ENCODE measurements around the gene CTNND1.

CTNND1 gene

DNA sequence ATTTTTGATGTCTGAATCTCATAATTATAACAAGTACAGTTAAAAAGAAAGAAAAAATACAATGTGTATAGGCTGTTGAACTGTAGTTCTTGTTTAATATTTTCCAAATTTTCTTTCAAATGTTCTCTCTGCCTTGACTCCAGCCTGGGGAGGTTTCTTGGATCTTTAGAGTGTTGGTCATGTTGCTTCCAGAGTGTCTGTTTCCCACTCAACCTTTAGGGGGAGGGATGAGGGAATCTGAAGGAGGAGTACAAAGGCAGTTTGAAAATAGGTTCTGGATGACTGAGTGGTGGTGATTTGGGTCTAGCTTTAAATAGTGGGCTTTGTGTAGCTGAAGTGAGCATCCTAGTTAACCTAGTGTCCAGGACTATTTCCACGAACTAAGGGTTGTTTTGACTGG lies 2.0 kb downstream of the CTNND1 start:
- DNase-seq (ENCODE audit: low read depth in 2 of 2), result no peak

DNA sequence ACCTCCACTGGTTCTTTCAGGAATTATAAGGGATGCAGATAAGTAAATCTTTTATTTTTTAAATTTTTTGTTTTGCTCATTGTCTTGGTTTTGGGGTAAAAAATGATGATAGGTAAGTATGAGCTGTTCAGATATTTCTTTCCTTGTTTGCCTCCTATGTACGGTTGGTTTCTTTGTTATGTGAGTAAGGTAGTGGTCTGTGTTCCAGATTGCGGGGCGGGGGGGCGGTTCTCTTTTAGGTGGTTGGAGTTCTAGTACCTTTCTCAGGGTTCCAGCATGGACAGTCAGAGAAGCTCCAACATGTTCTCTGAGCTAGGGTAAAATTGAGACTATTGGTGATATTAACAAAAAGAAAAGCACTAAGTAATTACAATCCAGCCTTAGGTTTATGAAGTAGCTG lies 2.4 kb downstream of the CTNND1 start:
- no peak for DNase-seq (ENCODE audit: low read depth in 2 of 2)

DNA sequence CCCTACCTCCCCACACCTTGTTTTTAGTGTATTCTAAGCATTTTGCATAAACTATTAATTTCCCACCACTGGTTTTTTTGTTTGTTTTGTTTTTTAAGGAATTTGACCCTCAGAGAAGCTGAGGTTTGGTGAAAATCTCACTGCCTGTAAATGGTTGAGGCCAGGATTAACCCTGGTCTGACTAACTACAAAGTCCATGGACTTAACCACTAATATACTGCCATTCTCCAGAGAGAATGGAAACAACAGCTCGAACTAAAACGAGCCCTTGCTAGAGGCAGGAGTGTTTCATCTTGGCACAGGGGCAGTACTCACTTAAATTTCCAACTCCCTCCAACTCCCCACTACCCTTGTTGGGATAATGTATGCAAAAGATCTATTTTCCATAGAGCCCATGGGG lies 3.0 kb downstream of the CTNND1 start:
- no peak for DNase-seq (ENCODE audit: low read depth in 2 of 2)

DNA sequence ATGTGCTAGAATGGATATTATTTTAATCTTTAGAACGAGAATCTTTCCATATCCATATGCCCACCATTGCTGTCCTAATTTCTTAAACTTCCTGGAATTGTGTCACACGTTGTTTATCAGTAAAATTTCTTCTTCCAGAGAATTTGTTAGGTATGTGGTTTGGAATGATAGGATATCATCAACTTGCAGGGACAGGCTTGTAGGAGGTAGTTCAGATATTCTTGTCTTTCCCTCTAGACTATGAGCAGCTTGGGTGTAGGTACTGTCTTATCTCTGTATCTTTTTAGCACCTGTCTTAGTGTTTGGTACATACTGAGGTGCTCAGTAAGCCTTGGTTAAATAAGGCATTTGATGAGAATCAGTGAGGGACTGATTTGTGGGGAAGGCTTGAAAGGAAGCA lies 3.4 kb downstream of the CTNND1 start:
- DNase-seq (ENCODE audit: low read depth in 2 of 2), result no peak

DNA sequence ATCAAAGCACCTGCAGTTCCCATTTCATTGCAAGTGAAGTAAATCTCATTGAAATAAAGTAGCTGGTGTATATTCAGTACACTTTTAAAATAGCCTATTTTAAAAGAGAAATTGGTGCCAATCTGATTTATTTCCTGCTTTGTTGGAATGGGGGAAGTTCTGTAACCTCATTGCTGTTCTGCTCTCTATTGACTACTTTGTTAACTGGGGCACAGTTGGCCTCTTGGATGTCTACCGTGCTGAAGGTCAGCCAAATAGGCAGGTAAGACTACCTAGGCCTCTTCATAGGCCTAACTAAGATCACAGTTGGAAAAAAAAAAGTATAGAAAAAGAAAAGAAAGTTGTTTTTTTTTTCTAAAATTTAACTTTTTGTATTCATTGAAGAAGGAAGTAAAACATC lies 9.2 kb downstream of the CTNND1 start:
- DNase-seq (ENCODE audit: low read depth in 2 of 2), result no peak

DNA sequence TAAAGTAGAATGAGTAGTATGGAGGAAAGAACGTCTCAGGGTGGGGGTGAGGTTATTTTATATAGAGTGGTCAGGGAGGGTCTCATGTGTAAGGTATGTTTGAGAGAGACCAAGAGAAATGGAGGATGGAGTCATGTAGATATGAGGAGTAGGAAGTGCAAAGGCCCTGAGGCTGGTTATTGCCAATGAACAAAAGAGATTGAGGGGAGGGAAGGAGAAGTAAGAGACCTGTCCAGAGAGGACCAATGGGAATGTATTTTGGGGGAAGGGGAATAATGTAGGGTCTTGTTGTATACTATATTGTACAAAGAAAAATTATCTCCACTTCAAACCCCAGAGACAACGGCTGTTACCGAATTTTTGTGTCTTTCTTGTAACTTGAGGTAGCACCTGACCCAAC lies 9.8 kb downstream of the CTNND1 start:
- no peak for DNase-seq (ENCODE audit: low read depth in 2 of 2)

DNA sequence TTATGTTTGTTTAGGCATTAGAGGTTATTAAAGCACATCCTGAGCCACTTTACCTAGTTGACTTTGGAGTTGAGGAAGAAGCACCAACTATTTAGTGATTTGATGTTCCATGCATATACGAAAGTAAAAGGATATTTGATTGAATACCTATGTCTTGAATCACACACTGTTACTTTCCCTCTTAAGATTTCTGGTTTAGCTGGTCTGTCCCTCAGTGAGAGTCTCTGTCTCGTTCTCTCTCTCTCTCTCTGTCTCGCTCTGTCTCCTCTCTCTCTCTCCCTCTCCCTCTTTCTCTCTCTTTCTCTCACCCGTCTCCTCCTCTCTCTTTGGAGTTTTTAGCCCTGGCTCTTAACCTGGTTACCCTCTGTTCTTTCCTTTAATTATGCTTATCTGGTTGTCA lies 11.0 kb downstream of the CTNND1 start:
- no peak for DNase-seq (ENCODE audit: low read depth in 2 of 2)

DNA sequence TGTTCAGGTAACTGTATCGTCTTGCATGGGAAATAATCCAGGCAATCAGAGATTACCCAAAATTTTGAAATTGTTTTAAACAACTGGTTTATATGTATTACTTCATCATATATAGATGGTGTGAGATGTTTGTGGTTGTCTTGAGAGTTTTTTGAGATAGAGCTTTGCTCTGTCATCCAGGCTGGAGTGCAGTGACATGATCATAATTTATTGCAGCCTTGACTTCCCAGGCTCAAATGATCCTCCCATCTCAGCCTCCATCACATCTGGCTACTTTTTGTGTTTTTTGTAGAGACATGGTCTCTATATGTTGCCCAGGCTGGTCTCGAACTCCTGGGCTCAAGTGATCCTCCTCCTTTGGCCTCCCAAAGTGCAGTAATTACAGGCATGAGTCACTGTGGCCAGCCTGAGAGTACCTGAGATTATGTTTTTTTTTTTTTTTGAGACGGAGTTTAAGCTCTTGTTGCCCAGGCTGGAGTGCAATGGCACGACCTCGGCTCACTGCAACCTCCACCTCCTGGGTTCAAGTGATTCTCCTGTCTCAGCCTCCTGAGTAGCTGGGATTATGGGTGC lies 11.5 kb downstream of the CTNND1 start:
- DNase-seq (ENCODE audit: low read depth in 2 of 2), result no peak

DNA sequence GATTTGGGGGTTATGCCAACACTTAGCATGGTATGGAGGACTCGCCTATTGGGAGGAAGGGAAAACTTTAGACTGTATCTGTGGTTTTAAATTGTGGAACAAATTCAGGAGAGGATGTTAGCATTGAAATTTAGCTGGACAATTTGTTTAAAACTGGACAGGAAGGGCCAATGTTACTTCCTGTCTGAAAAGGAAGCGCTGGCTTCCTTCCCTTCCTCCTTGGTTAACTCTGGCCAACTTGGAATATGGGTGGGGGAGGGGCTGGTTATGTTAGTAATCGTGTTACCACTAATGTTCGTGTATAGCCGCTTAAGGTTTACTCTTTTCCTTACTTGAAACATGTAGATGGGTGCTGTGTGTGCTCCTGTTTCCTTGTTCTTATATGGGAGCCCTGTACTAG lies 13.9 kb downstream of the CTNND1 start:
- no peak for DNase-seq (ENCODE audit: low read depth in 2 of 2)

DNA sequence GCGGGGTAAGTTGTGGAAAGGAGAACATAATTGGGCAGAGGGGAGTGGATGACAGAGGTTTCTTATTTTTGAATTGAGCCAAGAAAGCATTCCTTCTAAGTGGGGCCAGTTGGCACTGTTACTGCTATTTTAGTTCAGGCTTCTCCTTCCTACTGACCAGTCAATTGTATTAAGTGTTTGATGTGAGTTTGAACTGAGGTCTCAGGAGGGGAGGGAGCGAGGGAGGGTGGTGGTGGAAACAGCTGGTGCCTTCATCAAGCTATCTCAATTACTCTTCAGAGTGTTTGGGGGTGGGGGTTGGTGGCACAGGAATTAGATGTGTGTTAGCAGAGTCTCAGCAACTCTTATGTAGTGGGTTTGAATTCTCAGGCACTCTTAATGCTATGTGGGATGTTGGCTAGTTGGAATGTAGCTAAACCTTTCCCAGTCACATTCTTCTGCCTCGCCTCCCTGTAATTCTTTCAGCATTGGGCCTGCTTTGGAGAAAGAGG lies 14.5 kb downstream of the CTNND1 start:
- DNase-seq (ENCODE audit: low read depth in 2 of 2), result no peak

DNA sequence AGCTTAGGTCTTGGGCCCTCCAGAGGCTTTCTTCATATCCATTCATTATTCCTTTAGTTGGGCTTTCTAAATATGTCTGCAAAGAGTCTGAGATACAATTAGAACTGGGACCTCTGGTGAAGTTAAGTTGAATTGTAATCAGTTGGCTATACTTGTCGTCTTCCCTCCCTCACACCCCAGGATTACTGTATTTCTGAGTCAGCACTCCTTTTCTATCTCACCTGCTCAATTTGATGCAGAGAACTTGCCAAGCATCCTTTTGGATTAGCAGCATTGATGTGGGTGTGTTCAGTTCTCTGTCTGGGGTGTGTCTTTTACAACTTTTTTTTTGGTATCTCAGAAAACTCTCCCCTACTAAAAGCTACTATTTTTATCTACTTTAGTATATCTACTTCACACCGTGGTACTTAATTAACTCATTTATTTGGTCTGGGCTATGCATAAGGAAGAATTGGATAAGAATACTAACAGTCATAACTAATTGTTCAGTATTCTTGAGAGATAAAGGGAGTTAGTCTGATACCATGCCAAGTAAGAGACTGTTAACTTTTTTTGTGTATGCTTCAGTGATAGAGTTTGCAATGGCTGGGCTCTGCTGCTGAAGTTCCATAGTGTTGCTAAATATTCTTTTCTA lies 15.1 kb downstream of the CTNND1 start:
- no peak for DNase-seq (ENCODE audit: low read depth in 2 of 2)

DNA sequence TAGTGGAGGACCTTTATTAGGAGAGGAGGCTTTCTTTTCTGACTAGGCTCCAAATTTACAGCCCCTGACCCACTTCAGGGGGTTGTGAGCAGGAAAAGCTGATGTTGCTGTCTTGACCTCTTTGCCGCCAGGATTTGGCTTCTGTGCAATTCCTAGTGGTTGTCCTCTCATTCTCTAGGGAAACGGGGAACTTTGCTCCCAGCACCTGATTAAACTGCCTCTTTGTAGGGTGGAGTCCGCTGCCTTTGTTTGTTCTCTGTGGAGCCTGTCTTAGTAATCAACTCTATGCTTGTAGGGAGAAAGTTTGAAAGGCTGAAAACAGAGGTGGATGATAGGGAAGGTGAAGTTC lies 16.3 kb downstream of the CTNND1 start:
- no peak for DNase-seq (ENCODE audit: low read depth in 2 of 2)

DNA sequence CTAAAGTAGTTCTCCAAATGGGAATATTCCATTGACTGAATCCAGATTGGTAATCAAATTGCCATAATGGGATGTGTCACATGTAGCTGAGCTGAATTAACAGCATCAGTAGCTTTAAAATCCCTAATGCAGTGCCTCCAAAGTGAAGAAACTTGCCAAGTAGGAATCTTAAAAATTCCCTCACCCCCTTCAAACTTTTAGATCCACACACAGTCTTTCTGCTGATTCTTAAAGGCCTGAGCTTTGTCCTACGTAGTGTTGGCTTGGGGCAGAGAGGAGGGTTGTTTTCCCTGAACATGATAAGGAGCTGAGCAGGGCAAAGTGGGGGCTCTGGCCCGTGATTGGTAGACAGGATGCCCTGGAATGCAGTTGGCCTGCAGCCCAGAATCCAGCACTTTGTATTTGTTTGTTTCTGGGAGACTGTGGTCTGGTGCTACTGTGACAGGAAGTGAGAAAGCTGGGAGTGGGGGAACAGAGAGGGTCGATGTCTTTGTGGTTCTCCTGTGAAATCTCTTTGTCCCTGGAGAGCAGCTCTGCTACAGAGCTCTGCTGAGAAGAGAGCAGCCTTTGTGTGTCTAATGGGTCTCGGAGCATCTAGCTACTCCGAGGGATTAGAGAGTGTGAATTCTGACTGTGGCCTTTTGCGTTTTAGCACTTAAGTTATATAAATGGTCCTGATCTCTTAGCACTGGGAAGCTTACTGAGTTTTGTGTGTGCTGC lies 16.9 kb downstream of the CTNND1 start:
- no peak for DNase-seq (ENCODE audit: low read depth in 2 of 2)

DNA sequence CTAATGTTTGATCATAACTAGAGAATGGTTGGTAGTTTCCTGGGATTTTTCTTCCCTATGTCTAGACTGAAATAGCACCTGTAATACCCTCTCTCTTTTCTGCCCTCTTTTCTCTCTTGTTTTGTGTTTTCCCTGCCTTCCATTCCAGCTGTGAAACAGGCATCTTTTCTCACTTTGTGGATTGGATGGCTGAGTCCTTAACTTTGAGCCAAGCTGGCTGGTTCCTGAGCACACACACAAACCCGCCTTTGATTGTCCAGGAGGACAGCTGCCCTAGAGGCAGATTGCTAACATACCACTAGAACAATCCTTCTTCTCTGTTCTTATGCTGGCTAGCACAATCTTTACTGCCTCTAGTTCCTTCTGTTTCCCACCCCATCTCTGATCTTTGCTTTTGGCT lies 17.7 kb downstream of the CTNND1 start:
- DNase-seq (ENCODE audit: low read depth in 2 of 2), result no peak

DNA sequence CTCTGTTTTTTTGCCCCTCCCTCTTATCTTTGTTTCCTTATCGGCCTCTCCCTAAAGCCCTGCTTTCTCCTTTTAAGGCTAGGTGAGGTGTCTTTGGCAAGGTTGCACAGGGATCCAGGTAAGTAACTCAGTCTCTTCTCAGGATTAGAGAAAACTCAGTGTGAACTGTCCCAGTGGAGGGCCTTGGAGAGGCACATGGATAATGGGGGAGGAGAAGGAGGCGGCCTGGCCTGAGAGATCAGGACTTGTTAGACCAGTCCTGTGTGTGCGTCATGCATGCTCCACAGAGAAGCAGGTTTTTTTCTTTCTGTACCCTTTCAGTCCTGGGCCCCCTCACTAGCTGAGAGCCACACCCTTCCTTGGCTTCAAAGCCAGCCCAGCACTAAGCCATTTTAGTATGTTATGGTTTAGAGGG lies 19.9 kb downstream of the CTNND1 start:
- DNase-seq (ENCODE audit: low read depth in 2 of 2), result no peak

DNA sequence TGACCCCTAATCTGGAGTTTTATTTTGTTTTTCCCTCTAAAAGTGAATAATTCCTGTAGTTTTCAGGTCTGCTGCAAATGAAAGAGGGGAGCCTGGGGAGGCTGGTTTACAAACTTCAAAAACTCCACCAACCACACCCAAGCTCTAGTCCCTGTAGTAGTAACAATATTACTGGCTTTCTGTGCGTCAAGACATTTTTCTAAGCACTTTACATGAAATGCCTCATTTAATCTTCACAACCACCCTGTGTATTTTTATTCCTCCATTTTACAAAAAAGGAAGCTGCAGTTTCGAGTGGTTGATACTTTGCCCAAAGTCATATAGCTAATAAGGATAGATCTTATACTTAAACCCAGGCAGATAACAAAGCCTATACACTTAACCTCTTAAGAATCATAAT lies 23.5 kb downstream of the CTNND1 start:
- DNase-seq (ENCODE audit: low read depth in 2 of 2), result no peak

DNA sequence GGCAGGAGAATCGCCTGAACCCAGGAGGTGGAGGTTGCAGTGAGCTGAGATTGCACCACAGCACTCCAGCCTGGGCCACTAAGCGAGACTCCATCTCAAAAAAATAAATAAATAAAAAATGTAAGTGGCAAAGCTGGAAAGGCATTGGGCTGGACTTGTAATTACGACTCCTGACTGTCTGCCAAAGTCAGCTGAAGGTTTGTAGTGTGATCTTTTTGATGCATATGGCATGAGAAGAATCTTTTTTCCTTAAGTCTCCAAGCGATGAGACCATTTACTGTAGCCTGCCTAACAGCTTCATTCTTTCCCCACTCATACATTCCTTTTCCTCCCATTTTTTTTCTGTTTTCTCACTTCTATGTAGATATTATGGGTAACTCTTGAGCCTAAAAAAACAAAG lies 24.8 kb downstream of the CTNND1 start:
- no peak for DNase-seq (ENCODE audit: low read depth in 2 of 2)

DNA sequence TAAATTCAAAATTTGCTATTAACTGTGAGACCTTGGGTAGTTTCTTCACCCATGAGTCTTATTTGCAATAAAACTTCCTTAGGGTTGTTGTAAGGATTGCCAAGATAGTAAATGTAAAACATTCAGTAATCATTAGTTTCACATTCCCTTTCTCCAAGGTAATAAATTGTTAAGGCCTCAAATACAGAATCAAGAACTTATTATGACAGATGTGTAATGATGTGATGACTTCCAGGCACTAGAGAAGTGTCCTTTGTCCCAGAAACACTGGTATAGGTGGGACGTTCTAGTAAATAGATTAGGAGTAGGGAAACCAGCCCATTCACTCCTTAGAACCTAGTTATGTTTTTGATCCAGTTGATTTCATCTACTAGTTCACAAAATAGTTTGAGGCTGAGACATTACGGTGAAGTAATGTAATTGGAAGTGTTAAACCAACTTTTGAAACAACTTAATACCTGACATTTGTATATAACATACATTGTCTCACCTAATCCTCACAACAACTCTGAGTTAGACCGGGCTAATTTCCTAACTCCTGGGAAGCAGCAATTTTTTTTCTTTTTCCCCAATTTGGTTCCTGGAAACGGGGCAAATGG lies 25.5 kb downstream of the CTNND1 start:
- no peak for DNase-seq (ENCODE audit: low read depth in 2 of 2)

DNA sequence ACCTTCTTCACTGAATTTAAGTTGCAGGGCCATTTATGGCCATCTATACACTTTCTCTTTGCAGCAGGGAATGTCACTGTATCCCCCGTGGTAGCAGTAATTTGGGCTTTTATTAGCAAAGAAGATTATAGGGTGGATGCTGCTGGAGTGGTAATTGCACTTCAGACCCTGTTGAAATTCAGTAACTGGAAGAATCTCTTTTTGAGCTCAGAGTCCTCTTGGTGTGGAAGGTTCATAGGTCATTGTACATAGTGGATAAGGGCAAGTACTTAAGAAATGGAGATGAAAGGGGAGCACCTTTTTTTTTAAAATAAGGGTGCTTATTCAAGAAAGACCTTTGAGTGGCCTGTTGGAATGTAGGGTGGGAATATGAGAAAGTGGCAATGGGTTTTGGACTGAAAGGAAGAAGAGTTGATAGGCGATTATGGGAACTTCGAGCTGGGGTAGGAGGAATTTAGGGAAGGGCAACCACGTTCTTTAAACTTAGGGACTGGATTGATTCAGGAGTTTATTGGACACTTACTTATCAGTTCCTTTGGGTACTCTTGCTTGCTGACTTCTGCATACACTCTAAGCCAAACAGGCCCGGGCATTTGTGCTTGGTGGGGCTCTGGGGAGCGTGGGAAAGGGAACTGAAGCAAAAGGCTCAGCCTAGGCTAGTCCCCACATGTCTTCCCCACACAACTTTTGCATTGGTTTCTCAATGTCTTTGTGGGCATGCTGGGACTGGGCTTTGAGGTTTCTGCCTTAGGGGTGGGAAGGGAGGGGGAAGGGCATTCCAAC lies 26.5 kb downstream of the CTNND1 start:
- no peak for DNase-seq (ENCODE audit: low read depth in 2 of 2)

DNA sequence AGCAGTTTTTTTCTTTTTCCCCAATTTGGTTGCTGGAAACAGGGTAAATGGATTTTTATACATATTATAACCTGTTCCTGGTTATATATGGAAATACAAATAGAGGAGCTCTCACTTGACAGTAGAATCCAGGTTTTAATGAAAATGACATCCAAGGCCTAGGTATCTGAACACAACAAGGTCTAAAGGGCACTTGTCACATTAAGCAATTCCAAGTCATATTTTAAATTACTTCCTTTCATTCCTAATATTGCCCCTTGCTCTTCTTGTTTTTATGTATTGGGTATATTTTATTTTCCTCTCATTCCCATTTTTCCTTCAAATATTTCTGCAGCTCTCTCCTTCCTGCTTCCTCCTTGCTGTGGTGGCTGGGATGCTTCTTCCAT lies 27.1 kb downstream of the CTNND1 start:
- DNase-seq (ENCODE audit: low read depth in 2 of 2), result no peak

DNA sequence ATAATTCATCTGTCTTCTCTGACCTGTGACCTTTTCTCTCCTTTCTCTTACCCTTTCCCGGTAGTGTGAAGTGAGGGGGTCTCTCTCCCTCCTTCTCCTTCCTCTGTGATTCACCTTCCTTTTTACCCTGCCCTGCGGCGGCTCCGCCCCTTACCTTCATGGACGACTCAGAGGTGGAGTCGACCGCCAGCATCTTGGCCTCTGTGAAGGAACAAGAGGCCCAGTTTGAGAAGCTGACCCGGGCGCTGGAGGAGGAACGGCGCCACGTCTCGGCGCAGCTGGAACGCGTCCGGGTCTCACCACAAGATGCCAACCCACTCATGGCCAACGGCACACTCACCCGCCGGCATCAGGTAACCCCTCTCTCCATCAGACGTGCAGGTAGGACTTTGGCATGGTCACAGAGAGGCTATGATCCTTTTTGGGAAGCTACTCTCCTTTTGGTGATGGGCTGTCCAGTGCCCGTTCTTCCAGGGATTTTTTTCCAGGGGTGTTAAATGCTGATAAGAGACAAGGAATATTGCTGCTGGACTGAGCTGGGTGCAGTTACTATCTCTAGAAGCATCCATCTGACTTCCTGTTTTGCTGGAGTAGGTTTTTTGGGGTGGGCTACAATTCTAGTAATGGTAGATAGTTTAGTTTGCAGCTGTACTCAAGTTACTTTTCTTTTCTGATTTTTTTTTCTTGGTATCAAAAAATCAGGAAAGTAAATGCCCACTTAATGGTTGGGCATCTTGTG lies 29.9 kb downstream of the CTNND1 start:
- DNase-seq (ENCODE audit: low read depth in 2 of 2), result no peak
